IMR-90 (cell line): Measurements from ENCODE around the gene MYO7B. TPM values are rescaled to one million over a fixed set of nuclear protein-coding genes. Genes with fewer than 3 reads are reported as not detected.

Source experiments
- ATAC-seq: fragments of 200-7000 bp; cut with Tn5 transposase; 2 replicates; pipeline ENCODE4 v1.9.1; 2020; ENCODE audit warnings: low read depth, mild to moderate bottlenecking, moderate library complexity
- BruUV-seq: library from RNA; stranded (reverse); fragments of 400-500 nt; replicated peaks from 2 replicates; lab custom pipeline; 2021; lab: Mats Ljungman, UMichigan
- CTCF ChIA-PET: fragments of 300-600 bp; formaldehyde crosslinking; extraction: SDS; loops from one replicate; lab custom pipeline; 2021; ENCODE audit warnings: antibody characterized with exemption; lab: Yijun Ruan, JAX
- POLR2A ChIA-PET: fragments of 300-600 bp; sonication (Branson Sonifier 250); formaldehyde crosslinking; loops from one replicate; lab custom pipeline; 2022; ENCODE audit warnings: antibody characterized with exemption; ENCODE audit not compliant: unreplicated experiment; lab: Charles Lee
- DNase-seq: peaks from one replicate; pipeline ENCODE4 v3.0.0; 2013
- H2AFZ ChIP-seq: replicated peaks from 2 replicates; pipeline ENCODE3; 2013; ENCODE audit warnings: low read length, mild to moderate bottlenecking; ENCODE audit not compliant: poor library complexity
- H2AK5ac ChIP-seq: 2 replicates; pipeline ENCODE4 v1.6.1; 2013; ENCODE audit warnings: low read depth, low read length, inconsistent platforms
- H2AK9ac ChIP-seq: replicated peaks from 2 replicates; pipeline ENCODE3; 2013; ENCODE audit warnings: mild to moderate bottlenecking, low read depth, low read length, moderate library complexity; ENCODE audit not compliant: poor library complexity
- H2BK120ac ChIP-seq: 2 replicates; pipeline ENCODE4 v1.6.1; 2013; ENCODE audit warnings: low read depth, low read length, inconsistent platforms
- H2BK15ac ChIP-seq: 3 replicates; pipeline ENCODE4 v1.6.1; 2013; ENCODE audit warnings: low read depth, low read length, inconsistent platforms
- H2BK20ac ChIP-seq: 2 replicates; pipeline ENCODE4 v1.6.1; 2013; ENCODE audit warnings: low read depth, mild to moderate bottlenecking, inconsistent platforms, low read length, moderate library complexity
- H2BK5ac ChIP-seq: 2 replicates; pipeline ENCODE4 v1.6.1; 2013; ENCODE audit warnings: mild to moderate bottlenecking, low read depth, low read length, inconsistent platforms; ENCODE audit not compliant: poor library complexity, severe bottlenecking
- H3K14ac ChIP-seq: replicated peaks from 2 replicates; pipeline ENCODE4 v1.6.1; 2013; ENCODE audit warnings: low read depth, low read length, inconsistent platforms
- H3K18ac ChIP-seq: 2 replicates; pipeline ENCODE4 v1.6.1; 2013; ENCODE audit warnings: low read depth, low read length, control low read depth
- H3K23ac ChIP-seq: 2 replicates; pipeline ENCODE4 v1.6.1; 2013; ENCODE audit warnings: low read depth, low read length, inconsistent platforms
- H3K27ac ChIP-seq: 2 replicates; pipeline ENCODE4 v1.5.1; 2013; ENCODE audit warnings: mild to moderate bottlenecking, control low read depth, low read length; ENCODE audit not compliant: insufficient read depth
- H3K27me3 ChIP-seq: 2 replicates; pipeline ENCODE4 v1.6.1; 2013; ENCODE audit warnings: low read length; ENCODE audit not compliant: control insufficient read depth, insufficient read depth
- H3K36me3 ChIP-seq: 2 replicates; pipeline ENCODE4 v1.6.1; 2013; ENCODE audit warnings: low read length, mixed read lengths; ENCODE audit not compliant: control insufficient read depth, insufficient read depth
- H3K4ac ChIP-seq: 2 replicates; pipeline ENCODE4 v1.6.1; 2013; ENCODE audit warnings: low read depth, low read length, inconsistent platforms
- H3K4me1 ChIP-seq: 2 replicates; pipeline ENCODE4 v1.6.1; 2013; ENCODE audit warnings: low read length, mixed read lengths; ENCODE audit not compliant: control insufficient read depth, insufficient read depth
- H3K4me2 ChIP-seq: 2 replicates; pipeline ENCODE4 v1.6.1; 2013; ENCODE audit warnings: low read depth, mild to moderate bottlenecking, control low read depth, low read length, moderate library complexity
- H3K4me3 ChIP-seq: 2 replicates; pipeline ENCODE4 v1.5.1; 2013; ENCODE audit warnings: low read depth, mild to moderate bottlenecking, control low read depth, low read length, moderate library complexity; ENCODE audit not compliant: insufficient read depth
- H3K56ac ChIP-seq: 2 replicates; pipeline ENCODE4 v1.6.1; 2013; ENCODE audit warnings: low read length, inconsistent platforms; ENCODE audit not compliant: insufficient read depth; ENCODE audit errors: extremely low read depth
- H3K79me1 ChIP-seq, 2 experiments: 2 replicates each; pipeline ENCODE4 v1.6.1; 2013; ENCODE audit warnings: low read length in 2 of 2, inconsistent platforms in 1 of 2, low read depth in 1 of 2
- H3K9ac ChIP-seq: 2 replicates; pipeline ENCODE4 v1.6.1; 2013; ENCODE audit warnings: low read depth, low read length, control low read depth
- H3K9me1 ChIP-seq: 2 replicates; pipeline ENCODE4 v1.6.1; 2013; ENCODE audit warnings: low read length, inconsistent platforms; ENCODE audit not compliant: insufficient read depth
- H3K9me3 ChIP-seq: 2 replicates; pipeline ENCODE4 v1.6.1; 2013; ENCODE audit warnings: low read length; ENCODE audit not compliant: control insufficient read depth, insufficient read depth
- H4K20me1 ChIP-seq: 2 replicates; pipeline ENCODE4 v1.6.1; 2013; ENCODE audit warnings: low read length, inconsistent platforms; ENCODE audit not compliant: insufficient read depth
- H4K5ac ChIP-seq: 2 replicates; pipeline ENCODE4 v1.6.1; 2013; ENCODE audit warnings: mild to moderate bottlenecking, low read depth, low read length, control low read depth
- H4K8ac ChIP-seq, 2 experiments: 2 replicates each; pipeline ENCODE4 v1.6.1; 2013; ENCODE audit warnings: low read depth in 2 of 2, low read length in 2 of 2, control low read depth in 1 of 2, inconsistent platforms in 1 of 2
- H4K91ac ChIP-seq: 2 replicates; pipeline ENCODE4 v1.6.1; 2013; ENCODE audit warnings: low read depth, low read length, inconsistent platforms; ENCODE audit not compliant: insufficient read depth
- BHLHE40 ChIP-seq: fragments of 150-350 bp; IDR thresholded peaks from 2 replicates; pipeline ENCODE4 v1.6.1; 2016; ENCODE audit warnings: mild to moderate bottlenecking, low read depth, low read length
- CEBPB ChIP-seq: IDR thresholded peaks from 2 replicates; pipeline ENCODE4 v1.6.1; 2012; ENCODE audit warnings: low read depth, low read length, improper control_type of control experiment
- CHD1 ChIP-seq: IDR thresholded peaks from 2 replicates; pipeline ENCODE4 v1.6.1; 2012; ENCODE audit warnings: low read depth, low read length, improper control_type of control experiment
- ELK1 ChIP-seq: fragments of 150-350 bp; IDR thresholded peaks from 2 replicates; pipeline ENCODE4 v1.6.1; 2016; ENCODE audit warnings: low read depth, mild to moderate bottlenecking, low read length, moderate library complexity, borderline replicate concordance
- FOS ChIP-seq: fragments of 150-350 bp; IDR thresholded peaks from 2 replicates; pipeline ENCODE4 v1.6.1; 2016; ENCODE audit warnings: low read depth, low read length
- MAFK ChIP-seq: IDR thresholded peaks from 2 replicates; pipeline ENCODE4 v1.6.1; 2012; ENCODE audit warnings: low read depth, low read length, improper control_type of control experiment
- MAZ ChIP-seq: IDR thresholded peaks from 2 replicates; pipeline ENCODE4 v1.6.1; 2012; ENCODE audit warnings: low read depth, mild to moderate bottlenecking, low read length, improper control_type of control experiment, moderate library complexity, borderline replicate concordance
- MXI1 ChIP-seq: IDR thresholded peaks from 2 replicates; pipeline ENCODE4 v1.6.1; 2012; ENCODE audit warnings: low read depth, mild to moderate bottlenecking, low read length, moderate library complexity, borderline replicate concordance
- NFE2L2 ChIP-seq: fragments of 150-350 bp; IDR thresholded peaks from 2 replicates; pipeline ENCODE4 v1.6.1; 2016; ENCODE audit warnings: low read depth, mild to moderate bottlenecking, low read length
- POLR2A ChIP-seq: IDR thresholded peaks from 2 replicates; pipeline ENCODE4 v1.6.1; 2012; ENCODE audit warnings: mild to moderate bottlenecking, low read depth, low read length
- RAD21 ChIP-seq: IDR thresholded peaks from 2 replicates; pipeline ENCODE4 v1.6.1; 2012; ENCODE audit warnings: low read length, improper control_type of control experiment
- RCOR1 ChIP-seq: IDR thresholded peaks from 2 replicates; pipeline ENCODE4 v1.6.1; 2012; ENCODE audit warnings: mild to moderate bottlenecking, low read length, improper control_type of control experiment; ENCODE audit not compliant: insufficient replicate concordance
- RFX5 ChIP-seq: IDR thresholded peaks from 2 replicates; pipeline ENCODE4 v1.8.0; 2012; ENCODE audit warnings: low read depth, mild to moderate bottlenecking, low read length, moderate library complexity
- SMC3 ChIP-seq: fragments of 150-350 bp; IDR thresholded peaks from 2 replicates; pipeline ENCODE4 v1.6.1; 2016; ENCODE audit warnings: low read depth, mild to moderate bottlenecking, antibody characterized with exemption, low read length, moderate library complexity
- WGBS, 2 experiments: methylation state at CpG; one replicate each; pipeline versions ENCODE4 v1.1.5 to v1.1.7; 2013; ENCODE audit warnings: missing lambda C conversion rate in 2 of 2; ENCODE audit not compliant: insufficient read length in 1 of 2; ENCODE audit errors: extremely low coverage in 2 of 2; 5-methylcytosine and 5-hydroxymethylcytosine counted together
- dilution Hi-C: fragments of 300-500 bp; cut with HindIII; formaldehyde crosslinking; loops from one replicate; pipeline ENCODE4 v1.14.3; 2018; ENCODE audit warnings: low sequenced_read_pairs; ENCODE audit not compliant: unreplicated experiment
- in situ Hi-C: fragments of 300-500 bp; cut with MboI; formaldehyde crosslinking; loops from 3 replicates; pipeline ENCODE4 v1.14.3; 2019; ENCODE audit warnings: low sequenced_read_pairs, inconsistent platforms, mixed read lengths
- intact Hi-C: fragments of 100-400 bp; cut with micrococcal nuclease; formaldehyde crosslinking; loops from 2 replicates; pipeline ENCODE4 v1.10.0; 2022
- polyA plus RNA-seq, 3 experiments: library from polyadenylated mRNA; depleted of rRNA; stranded (reverse); fragments of >200 nt; gene quantifications; 2 replicates each; pipeline ENCODE4 v1.2.3, GENCODE V29; 2012; ENCODE audit warnings: low replicate concordance in 1 of 3
- total RNA-seq: library from RNA; depleted of rRNA; stranded (reverse); fragments of >200 nt; gene quantifications from 2 replicates; pipeline ENCODE4 v1.2.3, GENCODE V29; 2012
- TF ChIP-seq, protein P1 (sequence below): conservative IDR thresholded peaks from 2 replicates; pipeline ENCODE4 v1.5.1; 2012; ENCODE audit warnings: mild to moderate bottlenecking, low read depth, low read length, improper control_type of control experiment
- TF ChIP-seq, protein P2 (sequence below): fragments of 150-350 bp; IDR thresholded peaks from 2 replicates; pipeline ENCODE4 v1.6.1; 2017; ENCODE audit warnings: mild to moderate bottlenecking, antibody characterized with exemption, low read length, low read depth

MYO7B gene
- total and polyA plus RNA-seq, 2 of the 4 experiments (the other 2 are of a cell fraction), result 0.18 to 0.46 TPM

DNA sequence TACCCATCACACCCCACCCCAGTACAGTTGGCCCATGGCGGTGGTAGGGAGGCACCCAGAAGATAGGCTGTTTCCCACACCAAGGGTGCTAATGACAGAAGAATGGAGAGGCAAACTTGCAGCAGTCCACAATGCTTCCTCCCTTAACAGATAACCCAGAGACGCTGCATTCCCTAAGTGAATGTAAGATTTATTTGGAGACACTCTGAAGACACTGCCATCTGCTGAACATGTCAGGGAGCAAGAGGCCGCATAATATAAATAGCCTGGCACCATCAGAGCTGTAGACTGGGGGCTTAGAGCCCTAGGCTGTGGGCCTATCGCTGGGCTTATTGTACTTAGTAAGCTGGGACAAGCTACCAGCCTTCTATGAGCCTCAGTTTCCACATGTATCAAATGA is 7.0 kb upstream of the MYO7B start:
- H3K79me1 ChIP-seq, result peaks cover 0 to 20% of the 10 kb centered on the region in 2 experiments; a peak in 2 of 4 replicates
- H3K9ac ChIP-seq, result no peak overlapping the region
- in situ Hi-C loops (no loop called here), intact Hi-C loops (loop anchor here (10.0 kb wide), 1 partner anchor 176 kb away; the partner anchor contains the start of gene SFT2D3), dilution Hi-C loops (no loop called here)
- H2AFZ ChIP-seq, result peak overlapping the region; percentile 9
- peaks cover 4% of the 10 kb centered on the region; the same call in 1 of the 2 replicates for H3K27me3 ChIP-seq
- H2AK5ac ChIP-seq, result no peak overlapping the region
- H2AK9ac ChIP-seq, result no peak overlapping the region
- H2BK120ac ChIP-seq, result no peak overlapping the region
- H3K4me2 ChIP-seq, result no peak overlapping the region
- BruUV-seq, result no TSS peak
- WGBS, 2 experiments, result 100% methylated on average over 1 of the region's 4 CpGs; no CpG with 5 or more reads in 1 of the 2 experiments
- no peak overlapping the region for H3K4me3 ChIP-seq
- TF ChIP-seq CEBPB, result no peak
- TF ChIP-seq, protein P1, sequence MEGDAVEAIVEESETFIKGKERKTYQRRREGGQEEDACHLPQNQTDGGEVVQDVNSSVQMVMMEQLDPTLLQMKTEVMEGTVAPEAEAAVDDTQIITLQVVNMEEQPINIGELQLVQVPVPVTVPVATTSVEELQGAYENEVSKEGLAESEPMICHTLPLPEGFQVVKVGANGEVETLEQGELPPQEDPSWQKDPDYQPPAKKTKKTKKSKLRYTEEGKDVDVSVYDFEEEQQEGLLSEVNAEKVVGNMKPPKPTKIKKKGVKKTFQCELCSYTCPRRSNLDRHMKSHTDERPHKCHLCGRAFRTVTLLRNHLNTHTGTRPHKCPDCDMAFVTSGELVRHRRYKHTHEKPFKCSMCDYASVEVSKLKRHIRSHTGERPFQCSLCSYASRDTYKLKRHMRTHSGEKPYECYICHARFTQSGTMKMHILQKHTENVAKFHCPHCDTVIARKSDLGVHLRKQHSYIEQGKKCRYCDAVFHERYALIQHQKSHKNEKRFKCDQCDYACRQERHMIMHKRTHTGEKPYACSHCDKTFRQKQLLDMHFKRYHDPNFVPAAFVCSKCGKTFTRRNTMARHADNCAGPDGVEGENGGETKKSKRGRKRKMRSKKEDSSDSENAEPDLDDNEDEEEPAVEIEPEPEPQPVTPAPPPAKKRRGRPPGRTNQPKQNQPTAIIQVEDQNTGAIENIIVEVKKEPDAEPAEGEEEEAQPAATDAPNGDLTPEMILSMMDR, result no peak
- no peak for TF ChIP-seq MAFK
- TF ChIP-seq POLR2A, result no peak
- no peak for TF ChIP-seq FOS
- no peak for TF ChIP-seq RAD21
- TF ChIP-seq MAZ, result no peak
- no peak for TF ChIP-seq MXI1
- no peak for TF ChIP-seq RCOR1
- no peak for TF ChIP-seq NFE2L2
- no peak for TF ChIP-seq RFX5
- TF ChIP-seq ELK1, result no peak
- TF ChIP-seq, protein P2, sequence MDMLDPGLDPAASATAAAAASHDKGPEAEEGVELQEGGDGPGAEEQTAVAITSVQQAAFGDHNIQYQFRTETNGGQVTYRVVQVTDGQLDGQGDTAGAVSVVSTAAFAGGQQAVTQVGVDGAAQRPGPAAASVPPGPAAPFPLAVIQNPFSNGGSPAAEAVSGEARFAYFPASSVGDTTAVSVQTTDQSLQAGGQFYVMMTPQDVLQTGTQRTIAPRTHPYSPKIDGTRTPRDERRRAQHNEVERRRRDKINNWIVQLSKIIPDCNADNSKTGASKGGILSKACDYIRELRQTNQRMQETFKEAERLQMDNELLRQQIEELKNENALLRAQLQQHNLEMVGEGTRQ, result no peak
- no peak for TF ChIP-seq BHLHE40
- no peak for TF ChIP-seq CHD1
- TF ChIP-seq SMC3, result no peak
- DNase-seq (no peak), ATAC-seq (no peak)
- H2BK20ac ChIP-seq, result no peak overlapping the region
- no peak overlapping the region for H3K23ac ChIP-seq
- POLR2A ChIA-PET, result no interaction called here
- H4K5ac ChIP-seq, result no peak overlapping the region
- peaks cover 2% of the 10 kb centered on the region; the same call in 1 of the 2 replicates for H3K36me3 ChIP-seq
- H3K18ac ChIP-seq, result no peak overlapping the region
- H4K8ac ChIP-seq, result no peak overlapping the region
- H4K20me1 ChIP-seq, result peaks cover 2% of the 10 kb centered on the region; the same call in 1 of the 2 replicates
- H2BK15ac ChIP-seq, result no peak overlapping the region
- no peaks in the 10 kb centered on the region for H3K9me3 ChIP-seq
- H3K56ac ChIP-seq, result no peak overlapping the region
- no peak overlapping the region for H3K4ac ChIP-seq
- CTCF ChIA-PET, result no interaction called here
- no peak overlapping the region for H3K27ac ChIP-seq
- no peak overlapping the region for H2BK5ac ChIP-seq
- no peak overlapping the region for H3K14ac ChIP-seq
- H3K9me1 ChIP-seq, result peaks cover 8% of the 10 kb centered on the region; the same call in 1 of the 2 replicates
- no peak overlapping the region for H4K91ac ChIP-seq
- no peaks in the 10 kb centered on the region for H3K4me1 ChIP-seq
